ENCODE data around the gene PRORP.

GRCh38 chr14:35124127-35124526 is 1.8 kb downstream of the PRORP start:
- no peak for TF ChIP-seq CTCF (IDR thresholded peaks at IDR 0.05)
- no peak for TF ChIP-seq POLR2AphosphoS5 (IDR thresholded peaks at IDR 0.05)

Measured in breast epithelium (tissue), 3 donors.